ENCODE results near the gene ATP2A1.

Gene ATP2A1

GRCh38 chr16:28891964-28892890 lies 13.9 kb downstream of the ATP2A1 start:
- TF ChIP-seq NFRKB (IDR thresholded peaks at IDR 0.05) (no peak), SUZ12 (IDR thresholded peaks at IDR 0.05) (no peak)
- ChIA-PET POLR2A (interaction anchor here (1.4 kb wide), 1 partner anchor 12 kb away, joined by 3 read pairs; no protein-coding TSS in a partner anchor), CTCF (no interaction called here)
- no peak for DNase-seq (ENCODE audit: extremely low spot score)

- no peak for DNase-seq (ENCODE audit: extremely low spot score)
- ChIA-PET CTCF (no interaction called here), POLR2A (no interaction called here)
- TF ChIP-seq ARNT (IDR thresholded peaks at IDR 0.05) (no peak), FOXK2 (IDR thresholded peaks at IDR 0.05) (no peak), PKNOX1 (IDR thresholded peaks at IDR 0.05) (no peak), BHLHE40 (IDR thresholded peaks at IDR 0.05; ENCODE audit: borderline replicate concordance) (no peak), SP1 (IDR thresholded peaks at IDR 0.05) (no peak), NFRKB (IDR thresholded peaks at IDR 0.05) (no peak), CTBP1 (IDR thresholded peaks at IDR 0.05; ENCODE audit: borderline replicate concordance) (no peak), HDGF (IDR thresholded peaks at IDR 0.05; ENCODE audit: borderline replicate concordance) (no peak), TARDBP (IDR thresholded peaks at IDR 0.05) (no peak), FOXA1 (IDR thresholded peaks at IDR 0.05) (no peak), FOXM1 (IDR thresholded peaks at IDR 0.05; ENCODE audit: borderline replicate concordance) (no peak), SUZ12 (IDR thresholded peaks at IDR 0.05) (no peak), ZNF384 (IDR thresholded peaks at IDR 0.05) (no peak), LEF1 (IDR thresholded peaks at IDR 0.05; ENCODE audit: borderline replicate concordance) (no peak), L3MBTL2 (conservative IDR thresholded peaks at IDR 0.05) (no peak), ELF4 (IDR thresholded peaks at IDR 0.05) (no peak)
Measured at GRCh38 chr16:28893291-28893690, 15.0 kb downstream of the ATP2A1 start.

GRCh38 chr16:28895609-28896008 lies 17.3 kb downstream of the ATP2A1 start:
- POLR2A ChIA-PET, result no interaction called here
- no peak for TF ChIP-seq SUZ12 (IDR thresholded peaks at IDR 0.05)
- no peak for TF ChIP-seq TARDBP (IDR thresholded peaks at IDR 0.05)
- TF ChIP-seq ARNT (IDR thresholded peaks at IDR 0.05), result no peak
- TF ChIP-seq LEF1 (IDR thresholded peaks at IDR 0.05; ENCODE audit: borderline replicate concordance), result no peak
- no peak for TF ChIP-seq FOXK2 (IDR thresholded peaks at IDR 0.05)
- TF ChIP-seq FOXM1 (IDR thresholded peaks at IDR 0.05; ENCODE audit: borderline replicate concordance), result no peak
- TF ChIP-seq NFRKB (IDR thresholded peaks at IDR 0.05), result no peak
- no peak for TF ChIP-seq FOXA1 (IDR thresholded peaks at IDR 0.05)
- TF ChIP-seq PKNOX1 (IDR thresholded peaks at IDR 0.05), result no peak
- TF ChIP-seq CTBP1 (IDR thresholded peaks at IDR 0.05; ENCODE audit: borderline replicate concordance), result no peak
- TF ChIP-seq HDGF (IDR thresholded peaks at IDR 0.05; ENCODE audit: borderline replicate concordance), result no peak
- no peak for TF ChIP-seq L3MBTL2 (conservative IDR thresholded peaks at IDR 0.05)
- TF ChIP-seq ZNF384 (IDR thresholded peaks at IDR 0.05), result no peak
- TF ChIP-seq BHLHE40 (IDR thresholded peaks at IDR 0.05; ENCODE audit: borderline replicate concordance), result no peak
- DNase-seq (ENCODE audit: extremely low spot score), result no peak
- CTCF ChIA-PET, result no interaction called here

- DNase-seq (ENCODE audit: extremely low spot score), result no peak
- CTCF ChIA-PET, result no interaction called here
- TF ChIP-seq NFRKB (IDR thresholded peaks at IDR 0.05) (no peak), BHLHE40 (IDR thresholded peaks at IDR 0.05; ENCODE audit: borderline replicate concordance) (no peak), L3MBTL2 (conservative IDR thresholded peaks at IDR 0.05) (no peak), LEF1 (IDR thresholded peaks at IDR 0.05; ENCODE audit: borderline replicate concordance) (no peak), ELF4 (IDR thresholded peaks at IDR 0.05) (no peak), HDGF (IDR thresholded peaks at IDR 0.05; ENCODE audit: borderline replicate concordance) (no peak), ARNT (IDR thresholded peaks at IDR 0.05) (no peak), FOXA1 (IDR thresholded peaks at IDR 0.05) (no peak), SP1 (IDR thresholded peaks at IDR 0.05) (no peak), SUZ12 (IDR thresholded peaks at IDR 0.05) (no peak), PKNOX1 (IDR thresholded peaks at IDR 0.05) (no peak), ZNF384 (IDR thresholded peaks at IDR 0.05) (no peak), FOXK2 (IDR thresholded peaks at IDR 0.05) (no peak), CTBP1 (IDR thresholded peaks at IDR 0.05; ENCODE audit: borderline replicate concordance) (no peak)
- POLR2A ChIA-PET, result no interaction called here
Measured at GRCh38 chr16:28897826-28898225, 19.5 kb downstream of the ATP2A1 start.

- POLR2A ChIA-PET, result no interaction called here
- CTCF ChIA-PET, result no interaction called here
- TF ChIP-seq L3MBTL2 (conservative IDR thresholded peaks at IDR 0.05) (no peak), LEF1 (IDR thresholded peaks at IDR 0.05; ENCODE audit: borderline replicate concordance) (no peak), ARNT (IDR thresholded peaks at IDR 0.05) (no peak), PKNOX1 (IDR thresholded peaks at IDR 0.05) (no peak), FOXA1 (IDR thresholded peaks at IDR 0.05) (no peak), SUZ12 (IDR thresholded peaks at IDR 0.05) (no peak), ELF4 (IDR thresholded peaks at IDR 0.05) (no peak), BHLHE40 (IDR thresholded peaks at IDR 0.05; ENCODE audit: borderline replicate concordance) (no peak), CTBP1 (IDR thresholded peaks at IDR 0.05; ENCODE audit: borderline replicate concordance) (no peak), TARDBP (IDR thresholded peaks at IDR 0.05) (no peak), NFRKB (IDR thresholded peaks at IDR 0.05) (no peak), SP1 (IDR thresholded peaks at IDR 0.05) (no peak), FOXM1 (IDR thresholded peaks at IDR 0.05; ENCODE audit: borderline replicate concordance) (no peak), ZNF384 (IDR thresholded peaks at IDR 0.05) (no peak), FOXK2 (IDR thresholded peaks at IDR 0.05) (no peak), HDGF (IDR thresholded peaks at IDR 0.05; ENCODE audit: borderline replicate concordance) (no peak)
- no peak for DNase-seq (ENCODE audit: extremely low spot score)
Measured at GRCh38 chr16:28898266-28898665, 20.0 kb downstream of the ATP2A1 start.

Data from HEK293T (cell line).